GM11168 (cell line): ENCODE data around the gene LMO7.

Experiments
- in situ Hi-C: fragments of 300-500 bp; cut with MboI; formaldehyde crosslinking; loops from one replicate; pipeline ENCODE4 v1.12.0; 2022; ENCODE audit warnings: low sequenced_read_pairs; ENCODE audit not compliant: unreplicated experiment

LMO7 gene

GRCh38 chr13:75645141-75645540, 9.0 kb downstream of the LMO7 start:
- in situ Hi-C loops, result no loop called here

GRCh38 chr13:75647126-75647784, 11.1 kb downstream of the LMO7 start:
- in situ Hi-C loops, result no loop called here

- in situ Hi-C loops, result no loop called here
Measured at GRCh38 chr13:75648446-75648845, 12.3 kb downstream of the LMO7 start.

GRCh38 chr13:75651013-75651412, 14.9 kb downstream of the LMO7 start:
- in situ Hi-C loops, result no loop called here

GRCh38 chr13:75652726-75653125, 16.6 kb downstream of the LMO7 start:
- in situ Hi-C loops, result no loop called here

GRCh38 chr13:75656425-75656989, 20.4 kb downstream of the LMO7 start:
- in situ Hi-C loops, result no loop called here

GRCh38 chr13:75657111-75657510, 21.0 kb downstream of the LMO7 start:
- in situ Hi-C loops, result no loop called here

GRCh38 chr13:75660694-75661093, 24.6 kb downstream of the LMO7 start:
- in situ Hi-C loops, result no loop called here

GRCh38 chr13:75661443-75661842, 25.3 kb downstream of the LMO7 start:
- in situ Hi-C loops, result no loop called here

GRCh38 chr13:75666646-75667351, 30.7 kb downstream of the LMO7 start:
- in situ Hi-C loops, result no loop called here

GRCh38 chr13:75669706-75670105, 33.6 kb downstream of the LMO7 start:
- in situ Hi-C loops, result no loop called here

GRCh38 chr13:75670496-75670895, 34.4 kb downstream of the LMO7 start:
- in situ Hi-C loops, result no loop called here

GRCh38 chr13:75675421-75675820, 39.3 kb downstream of the LMO7 start:
- in situ Hi-C loops, result loop anchor here (25.0 kb wide), 4 partner anchors 187 to 1212 kb away; partner anchors contain the start of gene KCTD12

- in situ Hi-C loops, result loop anchor here (25.0 kb wide), 4 partner anchors 183 to 1208 kb away; partner anchors contain the start of gene KCTD12
Measured at GRCh38 chr13:75679459-75679858, 43.3 kb downstream of the LMO7 start.

- in situ Hi-C loops, result loop anchor here (25.0 kb wide), 4 partner anchors 182 to 1207 kb away; partner anchors contain the start of gene KCTD12
Measured at GRCh38 chr13:75680251-75680650, 44.1 kb downstream of the LMO7 start.

GRCh38 chr13:75682326-75682725, 46.2 kb downstream of the LMO7 start:
- in situ Hi-C loops, result loop anchor here (25.0 kb wide), 4 partner anchors 180 to 1205 kb away; partner anchors contain the start of gene KCTD12

GRCh38 chr13:75685239-75685697, 49.1 kb downstream of the LMO7 start:
- in situ Hi-C loops, result loop anchor here (25.0 kb wide), 4 partner anchors 177 to 1202 kb away; partner anchors contain the start of gene KCTD12

- in situ Hi-C loops, result loop anchor here (25.0 kb wide), 4 partner anchors 175 to 1200 kb away; partner anchors contain the start of gene KCTD12
Measured at GRCh38 chr13:75687150-75687763, 51.1 kb downstream of the LMO7 start.

- in situ Hi-C loops, result loop anchor here (25.0 kb wide), 4 partner anchors 173 to 1198 kb away; partner anchors contain the start of gene KCTD12
Measured at GRCh38 chr13:75689686-75690085, 53.6 kb downstream of the LMO7 start.

- in situ Hi-C loops, result loop anchor here (25.0 kb wide), 4 partner anchors 172 to 1197 kb away; partner anchors contain the start of gene KCTD12
Measured at GRCh38 chr13:75690607-75691006, 54.5 kb downstream of the LMO7 start.
